Measurements from ENCODE around the gene RNPEP.
"Not testable (repeated sequence)": the region's sequence is repeated elsewhere in the genome, so short reads cannot be mapped to it uniquely, and the experiment has no call there.

Gene RNPEP, protein sequence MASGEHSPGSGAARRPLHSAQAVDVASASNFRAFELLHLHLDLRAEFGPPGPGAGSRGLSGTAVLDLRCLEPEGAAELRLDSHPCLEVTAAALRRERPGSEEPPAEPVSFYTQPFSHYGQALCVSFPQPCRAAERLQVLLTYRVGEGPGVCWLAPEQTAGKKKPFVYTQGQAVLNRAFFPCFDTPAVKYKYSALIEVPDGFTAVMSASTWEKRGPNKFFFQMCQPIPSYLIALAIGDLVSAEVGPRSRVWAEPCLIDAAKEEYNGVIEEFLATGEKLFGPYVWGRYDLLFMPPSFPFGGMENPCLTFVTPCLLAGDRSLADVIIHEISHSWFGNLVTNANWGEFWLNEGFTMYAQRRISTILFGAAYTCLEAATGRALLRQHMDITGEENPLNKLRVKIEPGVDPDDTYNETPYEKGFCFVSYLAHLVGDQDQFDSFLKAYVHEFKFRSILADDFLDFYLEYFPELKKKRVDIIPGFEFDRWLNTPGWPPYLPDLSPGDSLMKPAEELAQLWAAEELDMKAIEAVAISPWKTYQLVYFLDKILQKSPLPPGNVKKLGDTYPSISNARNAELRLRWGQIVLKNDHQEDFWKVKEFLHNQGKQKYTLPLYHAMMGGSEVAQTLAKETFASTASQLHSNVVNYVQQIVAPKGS

DNA sequence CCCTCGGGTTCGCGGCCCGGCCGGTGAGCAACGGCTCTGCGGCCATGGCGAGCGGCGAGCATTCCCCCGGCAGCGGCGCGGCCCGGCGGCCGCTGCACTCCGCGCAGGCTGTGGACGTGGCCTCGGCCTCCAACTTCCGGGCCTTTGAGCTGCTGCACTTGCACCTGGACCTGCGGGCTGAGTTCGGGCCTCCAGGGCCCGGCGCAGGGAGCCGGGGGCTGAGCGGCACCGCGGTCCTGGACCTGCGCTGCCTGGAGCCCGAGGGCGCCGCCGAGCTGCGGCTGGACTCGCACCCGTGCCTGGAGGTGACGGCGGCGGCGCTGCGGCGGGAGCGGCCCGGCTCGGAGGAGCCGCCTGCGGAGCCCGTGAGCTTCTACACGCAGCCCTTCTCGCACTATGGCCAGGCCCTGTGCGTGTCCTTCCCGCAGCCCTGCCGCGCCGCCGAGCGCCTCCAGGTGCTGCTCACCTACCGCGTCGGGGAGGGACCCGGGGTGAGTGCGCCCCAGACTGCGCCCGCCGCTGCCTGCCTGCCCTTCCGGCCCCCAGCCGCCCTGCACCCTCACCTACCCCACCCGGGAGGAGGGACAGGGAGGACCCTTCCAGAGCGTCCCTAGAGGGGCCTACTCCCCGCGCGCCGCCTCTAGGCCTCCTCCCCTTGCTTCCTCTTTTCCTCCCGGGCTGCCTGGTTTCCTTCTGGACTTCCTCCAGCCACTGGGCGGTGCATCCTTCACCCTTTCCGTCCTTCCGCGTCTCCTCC is at the start of gene RNPEP:
RNPEP (plus strand) TSS at position 26 of the 757 bp plus-strand sequence; CDS start at position 45, 19 bp downstream.
- DNase-seq = peak; percentile 21

DNA sequence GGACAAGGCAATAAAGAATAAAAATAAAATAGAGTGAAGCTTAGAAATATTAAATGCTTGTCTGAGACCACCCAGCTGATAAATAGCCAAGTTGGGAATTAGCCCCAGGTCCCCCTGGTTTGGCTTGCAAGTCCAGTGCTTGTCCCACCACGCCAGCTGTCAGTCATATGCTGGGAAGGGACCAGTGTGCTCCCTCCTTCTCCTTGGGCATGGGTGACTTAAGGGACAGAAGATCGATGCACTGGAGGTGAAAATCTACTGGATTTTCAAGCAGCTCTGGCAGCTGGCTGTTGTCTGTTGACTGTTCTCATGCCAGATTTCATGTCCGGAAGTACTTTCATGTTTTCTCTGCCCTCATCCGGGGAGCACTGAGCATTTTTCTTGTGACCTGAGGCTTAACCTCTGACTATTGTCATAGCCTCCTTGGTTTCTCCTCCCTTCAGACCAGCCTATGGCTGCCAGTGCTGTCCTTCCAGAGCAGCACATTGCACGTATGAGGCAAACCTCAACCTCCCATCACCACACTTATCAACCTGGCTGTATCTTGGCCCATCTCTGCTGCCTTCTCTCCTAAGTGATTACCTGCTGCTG is 48.5 kb upstream of the RNPEP start:
- no peak for DNase-seq

DNA sequence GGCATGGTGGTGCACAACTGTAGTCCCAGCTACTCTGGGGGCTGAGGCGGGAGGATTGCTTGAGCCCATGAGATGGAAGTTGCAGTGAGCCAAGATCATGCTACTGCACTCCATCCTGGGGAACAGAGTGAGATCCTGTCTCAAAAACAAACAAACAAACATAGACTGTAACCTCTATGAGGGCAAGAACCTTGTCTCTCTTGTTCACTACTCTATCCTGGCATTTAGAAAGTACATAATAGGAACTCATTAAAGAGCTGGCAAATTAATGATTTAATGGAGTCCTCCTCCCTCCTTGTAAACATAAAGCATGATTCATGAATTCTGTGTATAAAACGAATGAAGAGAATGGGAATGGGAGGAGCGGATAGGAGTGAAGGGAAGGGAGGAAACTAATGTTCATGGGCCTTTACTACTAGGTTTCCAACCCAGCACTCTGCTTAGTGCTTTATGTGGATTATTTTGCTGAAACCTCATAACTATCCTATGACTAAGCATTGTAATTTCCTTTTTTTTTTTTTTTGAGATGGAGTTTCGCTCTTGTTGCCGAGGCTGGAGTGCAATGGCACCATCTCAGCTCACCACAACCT is 44.7 kb upstream of the RNPEP start:
- no peak for DNase-seq

DNA sequence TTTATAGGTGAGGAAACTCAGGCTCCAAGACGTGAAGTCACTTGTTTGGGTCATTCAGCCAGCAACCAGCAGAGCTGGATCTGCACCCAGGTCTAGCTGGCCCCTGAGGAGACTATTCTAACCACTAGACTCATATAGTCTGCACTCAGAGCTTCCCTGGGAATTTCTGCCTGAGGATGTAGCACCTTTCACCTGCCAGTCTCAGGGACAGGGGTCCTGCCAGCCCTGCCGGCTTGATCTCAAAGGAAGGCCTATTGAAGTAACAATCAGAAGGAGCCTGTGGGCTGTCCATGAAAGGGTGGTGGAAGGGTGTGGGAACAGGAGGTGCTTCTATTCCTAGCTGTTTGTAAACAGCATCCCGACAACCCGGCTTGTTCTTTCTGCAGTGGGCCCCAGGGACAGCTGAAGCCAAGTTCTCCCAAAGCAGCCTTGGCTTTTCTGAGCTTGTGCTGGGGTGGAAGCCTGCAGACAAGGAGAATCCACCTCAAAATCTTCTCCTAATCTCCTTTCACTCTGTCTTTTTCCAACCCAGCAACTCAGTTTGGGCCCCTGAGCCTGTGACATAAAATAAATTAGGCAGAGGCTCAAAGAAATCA is 43.9 kb upstream of the RNPEP start:
- DNase-seq = no peak

DNA sequence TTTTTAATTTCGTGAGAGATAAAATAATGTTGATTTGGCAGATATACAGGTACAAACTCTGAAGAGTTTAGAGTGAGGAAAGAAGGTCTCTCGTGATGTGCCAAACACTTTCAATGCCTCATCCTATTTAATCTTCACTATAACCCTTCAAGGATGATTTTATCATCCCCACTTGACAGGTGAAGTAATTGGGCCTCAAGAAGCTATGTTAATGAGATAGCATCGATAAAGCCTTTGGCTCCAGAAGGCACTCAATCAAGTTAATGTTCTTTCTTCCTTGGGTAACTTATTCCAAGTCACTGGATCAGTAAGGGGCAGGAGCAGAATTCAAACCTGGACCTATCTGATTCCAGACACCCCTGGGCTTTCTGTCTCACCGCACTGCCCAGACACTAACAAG is 43.3 kb upstream of the RNPEP start:
- no peak for DNase-seq

DNA sequence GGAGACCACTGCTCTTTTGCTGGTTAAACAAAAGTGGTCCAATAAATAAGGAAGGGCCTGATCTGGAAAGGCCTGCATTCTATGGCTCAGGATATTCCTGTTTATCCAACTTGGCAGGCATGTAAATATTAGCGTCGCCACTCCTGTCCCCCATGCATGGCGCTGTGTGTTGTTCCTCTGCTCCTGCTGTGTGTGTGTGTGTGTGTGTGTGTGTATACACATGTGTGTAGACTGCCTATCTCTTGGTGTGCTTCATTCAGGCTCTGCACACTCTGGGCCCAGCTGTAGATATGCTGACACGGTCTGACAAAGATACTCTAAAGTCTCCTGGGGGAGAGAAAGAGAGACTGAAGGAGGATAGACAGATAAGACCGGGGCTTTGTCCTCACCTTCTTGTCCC is 42.9 kb upstream of the RNPEP start:
- DNase-seq = no peak

DNA sequence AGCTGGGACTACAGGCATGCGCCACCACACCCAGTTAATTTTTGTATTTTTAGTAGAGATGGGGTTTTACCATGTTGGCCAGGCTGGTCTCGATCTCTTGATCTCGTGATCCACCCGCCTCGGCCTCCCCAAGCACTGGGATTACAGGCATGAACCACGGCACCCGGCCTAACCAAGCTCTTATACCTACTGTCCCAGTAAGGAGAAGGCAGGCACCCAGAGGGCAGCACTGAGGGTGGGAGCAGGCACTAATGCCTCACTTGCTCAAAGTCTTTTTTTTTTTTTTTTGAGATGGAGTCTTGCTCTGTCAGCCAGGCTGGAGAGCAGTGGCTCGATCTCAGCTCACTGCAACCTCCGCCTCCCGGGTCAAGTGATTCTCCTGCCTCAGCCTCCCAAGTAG is 42.1 kb upstream of the RNPEP start:
- DNase-seq = not testable (repeated sequence)

DNA sequence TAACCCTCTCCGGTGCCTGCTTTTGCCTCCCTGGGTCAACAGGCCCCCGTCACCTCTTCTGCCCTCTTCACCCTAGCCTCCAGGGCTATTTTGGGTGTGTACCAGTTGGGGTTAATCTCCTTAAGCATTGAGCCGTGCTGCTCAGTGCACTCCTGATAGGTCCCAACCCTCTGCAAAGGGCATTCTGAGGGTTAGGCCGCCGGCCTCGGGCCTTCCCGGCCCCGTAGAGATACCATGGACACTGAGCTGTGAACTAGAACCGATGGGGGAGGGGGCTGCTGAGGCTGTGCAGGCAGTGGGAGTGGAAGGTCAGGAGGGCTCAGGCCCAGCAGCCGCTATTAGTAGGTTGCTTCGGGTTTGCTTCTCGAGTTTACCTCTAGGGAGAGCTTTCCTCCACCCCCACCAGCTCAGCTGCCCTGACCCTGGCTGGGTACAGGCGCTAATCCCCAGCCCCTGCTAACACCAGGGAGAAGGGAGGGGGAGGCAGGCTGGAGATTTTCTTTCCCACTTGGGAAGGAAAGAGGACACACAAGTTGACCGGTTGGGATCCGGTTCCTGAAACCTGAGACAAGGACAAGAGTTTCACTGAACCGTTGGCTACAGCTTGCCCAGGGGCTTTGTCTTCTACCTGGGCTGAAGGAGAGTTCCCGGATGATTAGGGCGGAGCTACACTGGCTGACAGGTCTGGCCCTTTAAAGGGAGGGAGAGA is 40.9 kb upstream of the RNPEP start:
- DNase-seq = no peak

DNA sequence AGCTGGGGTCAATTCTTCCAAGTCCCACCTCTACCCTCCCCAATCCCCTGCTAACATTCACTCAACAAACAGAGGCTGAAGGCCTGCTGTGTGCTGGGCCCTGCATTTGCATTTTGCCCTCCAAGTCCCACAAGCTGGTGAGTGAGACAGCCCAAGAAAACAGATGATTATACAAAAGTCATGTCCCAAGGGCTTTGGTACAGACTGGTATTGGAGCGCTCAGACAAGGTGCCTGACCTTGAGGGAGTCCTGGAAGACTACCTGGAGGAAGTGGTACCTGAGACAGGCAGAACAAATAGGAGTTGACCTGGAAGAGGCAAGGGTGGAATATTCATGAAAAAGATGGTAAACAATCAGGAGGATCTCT is 40.3 kb upstream of the RNPEP start:
- DNase-seq = no peak

DNA sequence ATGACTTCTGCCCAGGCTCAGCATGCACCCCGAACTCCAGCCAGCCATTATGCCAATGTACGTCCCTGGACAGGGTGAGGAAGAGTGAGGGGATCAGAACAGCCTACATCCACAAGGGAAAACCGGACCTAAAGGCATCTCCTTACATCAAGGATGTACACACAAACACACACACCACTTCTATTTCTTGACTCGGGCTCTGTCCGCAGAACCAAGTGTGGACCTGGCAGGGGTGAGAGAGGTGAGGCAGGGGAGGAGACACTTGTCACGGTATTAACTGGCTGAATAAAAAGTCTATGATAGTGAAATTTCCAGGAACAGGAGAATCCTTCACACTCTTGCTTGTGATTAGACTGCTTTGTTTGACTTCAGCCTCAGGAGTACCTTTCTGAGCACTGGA is 38.4 kb upstream of the RNPEP start:
- no peak for DNase-seq

DNA sequence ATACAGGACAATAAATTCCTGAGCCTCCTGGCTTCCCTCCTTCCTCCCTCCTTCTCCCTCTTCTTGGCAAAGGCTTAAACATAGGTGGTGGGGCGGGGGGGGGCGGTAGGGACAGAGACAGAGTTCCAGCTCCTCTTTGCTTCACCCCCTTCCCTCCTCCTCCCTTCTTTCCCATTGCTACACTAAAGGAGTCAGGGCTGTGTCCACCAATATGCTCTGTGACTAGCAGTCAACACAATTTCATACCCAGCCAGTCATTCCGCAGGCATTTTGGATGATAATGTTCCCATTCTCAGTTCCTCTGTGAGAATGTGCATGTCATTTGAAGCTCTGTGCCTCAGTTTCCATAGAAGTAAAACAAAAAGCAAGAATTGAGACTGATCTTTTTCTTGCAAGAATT is 37.8 kb upstream of the RNPEP start:
- no peak for DNase-seq

DNA sequence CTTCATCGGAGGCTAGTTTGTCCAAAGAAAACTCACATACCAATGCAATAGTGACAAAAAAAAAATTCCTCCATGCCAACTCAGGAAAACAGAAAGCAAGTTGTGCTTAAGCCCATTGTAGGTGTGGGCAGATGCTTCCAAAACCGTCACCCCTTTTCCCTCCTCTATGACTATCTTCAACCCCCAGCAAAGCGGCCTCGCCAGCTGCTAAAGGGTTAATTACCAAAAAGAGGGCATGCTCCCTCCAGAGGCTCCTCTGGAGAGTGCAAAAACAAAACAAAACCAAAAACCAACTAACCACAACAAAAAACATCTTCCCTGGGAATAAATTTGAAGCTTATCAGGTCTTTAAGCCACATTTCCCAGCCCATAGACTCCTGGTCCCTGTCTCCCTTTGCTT is 37.3 kb upstream of the RNPEP start:
- no peak for DNase-seq

DNA sequence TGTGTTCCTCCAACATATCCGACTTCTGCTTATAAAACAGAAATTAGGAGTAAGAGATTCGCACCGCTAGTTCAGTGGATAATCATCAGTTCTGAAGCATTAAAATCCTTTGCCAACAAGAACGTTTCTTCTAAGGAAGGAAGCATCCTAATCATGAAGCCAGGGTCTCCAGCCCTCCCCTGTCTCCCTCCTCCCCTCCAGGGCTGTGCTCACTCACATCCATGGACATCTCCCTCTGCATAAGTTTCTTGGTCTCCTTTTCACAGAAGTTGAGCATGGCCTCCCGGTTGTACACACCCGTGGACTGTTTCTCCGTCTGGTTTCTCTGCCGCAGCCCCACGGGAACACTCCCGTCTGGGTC is 36.6 kb upstream of the RNPEP start:
- DNase-seq = no peak

DNA sequence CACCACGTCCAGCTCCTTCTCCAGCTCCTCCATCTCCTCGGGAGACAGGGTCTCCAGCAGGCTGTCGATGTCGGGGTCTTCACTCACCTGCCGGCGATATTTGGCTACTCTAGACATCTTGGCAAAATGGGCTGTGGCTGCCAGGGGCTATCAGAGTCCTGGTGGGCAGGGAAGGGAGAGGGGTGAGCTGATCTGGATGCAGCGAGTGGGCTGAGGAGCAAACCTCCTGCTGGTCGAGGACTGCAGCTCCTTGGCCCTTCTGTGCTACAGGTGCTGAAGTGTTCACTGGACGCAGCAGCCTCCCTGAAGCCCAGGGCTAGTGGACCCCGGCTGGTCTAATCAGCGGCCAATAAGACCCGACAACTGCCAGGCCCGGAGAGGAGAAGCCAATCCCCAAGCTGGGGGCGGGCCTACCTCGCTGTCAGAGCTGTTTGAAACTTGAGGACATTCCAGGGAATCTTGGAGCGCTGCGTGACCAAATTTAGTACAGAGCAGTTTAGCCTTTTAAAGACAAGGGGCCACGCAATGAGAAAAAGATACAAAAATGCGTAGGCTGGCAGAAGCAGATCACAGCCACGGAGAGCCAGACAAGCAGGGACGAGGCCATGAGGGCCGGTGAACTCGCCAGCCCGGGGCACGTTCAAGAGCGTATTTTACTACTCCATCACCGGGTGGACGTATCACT is 36.1 kb upstream of the RNPEP start, which contains the start of gene LMOD1:
LMOD1 (minus strand) TSS at position 325 of the 685 bp plus-strand sequence; CDS start at position 117, 208 bp downstream.
- no peak for DNase-seq

DNA sequence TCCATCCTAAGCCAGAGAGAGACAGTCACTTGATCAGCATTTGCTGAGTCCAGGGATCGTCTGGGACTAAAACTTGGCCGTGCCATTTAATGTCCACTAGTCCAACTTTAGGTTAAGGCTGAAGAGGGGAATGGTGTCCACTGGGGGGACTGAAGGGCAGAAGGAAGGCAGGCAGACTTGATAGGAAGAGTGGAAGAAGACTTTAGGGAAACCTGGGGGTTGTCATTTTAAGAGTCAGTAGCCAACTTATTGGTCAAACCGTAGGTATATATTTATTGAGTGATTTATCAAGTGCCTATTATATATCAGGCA is 34.8 kb upstream of the RNPEP start:
- DNase-seq = no peak

DNA sequence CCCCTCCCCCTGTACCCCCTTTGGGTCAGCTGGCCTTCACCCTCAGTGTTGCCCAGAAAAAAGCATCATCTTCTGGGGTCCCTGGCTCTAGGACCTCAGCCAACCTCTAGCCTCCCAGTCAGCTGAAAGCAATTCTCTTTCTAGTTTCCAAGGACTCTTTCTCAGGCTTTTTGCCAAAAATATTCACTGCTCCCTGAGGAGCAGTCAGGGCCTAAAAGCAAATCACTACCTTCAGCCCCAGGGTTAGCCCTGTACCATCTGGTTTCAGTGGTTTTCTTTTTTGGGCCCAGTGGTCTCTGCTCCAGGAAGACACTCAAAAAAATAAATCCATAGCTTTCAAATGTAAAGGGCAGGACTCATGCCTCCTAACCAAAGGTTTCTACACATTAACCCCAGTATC is 33.0 kb upstream of the RNPEP start:
- DNase-seq = no peak

DNA sequence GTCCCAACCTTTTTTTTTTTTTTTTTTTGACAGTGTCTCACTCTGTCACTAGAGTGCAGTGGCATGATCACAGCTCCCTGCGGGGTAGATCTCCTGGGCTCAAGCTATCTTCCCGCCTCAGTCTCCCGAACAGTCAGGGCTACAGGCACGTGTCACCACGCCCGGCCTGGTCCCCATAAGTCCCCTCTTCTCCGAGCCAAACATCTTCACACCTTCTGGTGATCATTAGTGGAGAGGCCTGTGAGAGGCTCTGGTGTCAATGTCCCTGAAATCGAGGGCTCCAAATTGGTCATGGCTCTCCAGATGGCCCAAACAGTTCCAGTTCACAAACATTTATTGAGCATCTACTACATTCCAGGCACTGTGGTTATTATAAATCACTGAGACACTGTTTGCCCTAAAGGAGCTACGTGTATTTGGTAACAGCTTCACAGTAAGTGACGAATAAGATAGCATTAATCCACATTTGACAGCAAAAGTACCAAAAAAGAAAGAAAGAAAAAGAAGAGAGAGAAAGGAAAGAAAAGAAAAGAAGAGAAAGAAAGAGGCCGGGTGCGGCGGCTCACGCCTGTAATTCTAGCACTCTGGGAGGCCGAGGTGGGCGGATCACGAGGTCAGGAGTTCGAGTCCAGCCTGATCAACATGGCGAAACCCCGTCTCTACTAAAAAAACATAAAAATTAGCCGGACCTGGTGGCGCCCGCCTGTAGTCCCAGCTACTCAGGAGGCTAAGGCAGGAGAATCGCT is 28.0 kb upstream of the RNPEP start:
- no peak for DNase-seq

DNA sequence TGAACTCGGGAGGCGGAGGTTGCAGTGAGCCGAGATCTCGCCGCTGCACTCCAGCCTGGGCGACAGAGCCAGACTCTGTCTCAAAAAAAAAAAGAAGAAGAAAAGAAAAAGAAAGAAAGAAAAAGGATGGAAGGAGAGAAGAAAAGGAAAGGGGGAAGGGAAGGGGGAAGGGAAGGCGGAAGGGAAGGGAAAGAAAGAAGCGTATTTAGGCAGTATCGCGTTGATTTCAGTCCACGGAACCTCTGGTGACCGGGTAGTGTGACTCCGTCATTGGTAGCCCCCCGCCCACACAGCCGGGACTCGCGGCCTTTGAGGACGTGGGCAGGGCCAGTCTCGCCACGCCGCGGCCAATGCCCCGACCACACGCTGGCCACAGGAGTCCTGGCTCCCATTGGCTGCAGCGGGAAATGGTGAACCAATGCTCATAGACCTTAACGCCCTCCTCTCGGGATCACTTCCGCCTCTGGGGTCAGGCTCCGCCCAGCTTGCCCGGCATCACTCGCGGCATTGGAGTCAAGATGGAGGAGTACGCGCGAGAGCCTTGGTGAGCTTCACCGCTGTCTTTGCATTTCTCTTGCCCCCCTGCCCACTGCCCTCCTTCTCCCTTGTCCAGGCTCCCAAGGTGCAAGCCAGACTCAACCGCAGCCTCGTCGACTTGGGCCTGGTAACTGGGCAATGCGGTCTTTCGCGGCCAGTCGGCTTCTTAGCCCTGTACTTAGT is 27.3 kb upstream of the RNPEP start, which contains the start of gene TIMM17A:
TIMM17A (plus strand) TSS at position 495 of the 720 bp plus-strand sequence; CDS start at position 519, 24 bp downstream.
- DNase-seq = peak; percentile 87

DNA sequence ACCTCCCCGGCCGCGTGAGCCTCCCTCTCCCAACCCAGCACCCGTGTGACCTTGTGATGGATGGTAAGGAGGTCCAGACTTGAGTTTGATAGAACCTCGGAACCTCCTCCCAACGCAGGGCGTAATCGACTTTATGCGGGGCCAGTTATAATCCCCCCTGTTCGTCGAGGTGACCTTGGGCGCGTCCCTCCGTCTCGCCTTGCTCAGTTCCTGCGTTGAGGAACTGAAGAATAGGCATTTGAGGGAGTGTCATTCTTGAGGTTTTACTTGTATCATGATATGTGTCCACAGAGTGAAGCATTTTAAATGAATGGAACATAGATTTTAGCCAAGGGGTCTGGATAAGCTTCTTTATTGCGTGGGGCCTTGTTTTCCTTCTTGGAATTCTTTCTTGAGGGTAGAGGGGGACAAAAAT is 26.7 kb upstream of the RNPEP start:
- no peak for DNase-seq

DNA sequence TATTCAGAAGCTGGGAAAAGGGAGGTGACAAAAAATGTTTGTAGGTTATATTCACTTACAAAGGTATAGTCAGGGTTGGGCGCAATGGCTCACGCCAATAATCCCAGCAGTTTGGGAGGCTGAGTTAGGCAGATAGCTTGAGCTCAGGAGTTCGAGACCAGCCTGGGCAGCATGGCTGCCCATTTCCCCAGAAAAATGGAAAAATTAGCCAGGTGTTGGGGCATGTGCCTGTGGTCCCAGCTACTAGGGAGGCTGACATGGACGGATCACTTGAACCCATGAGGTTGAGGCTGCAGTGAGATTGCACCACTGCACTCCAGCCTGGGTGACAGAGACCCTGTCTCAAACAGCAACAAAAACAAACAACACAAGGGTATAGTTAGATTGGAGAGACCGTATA is 24.1 kb upstream of the RNPEP start:
- DNase-seq = no peak
